SK-MEL-5 (cell line): Measurements from ENCODE around the gene CDH20. TPM values are rescaled to one million over a fixed set of nuclear protein-coding genes. Genes with fewer than 3 reads are reported as not detected.

ENCODE experiments used
- DNase-seq: peaks from one replicate; pipeline ENCODE4 v3.0.0-alpha.2; 2016; ENCODE audit warnings: low read depth, low spot score
- in situ Hi-C: cut with HindIII; loops from 2 replicates; pipeline ENCODE4 v1.10.0; 2016; ENCODE audit warnings: low sequenced_read_pairs, high pct_unique_total_duplicates, low pct_unique_long_range_greater_than_20kb
- small RNA-seq, 2 experiments: library from RNA; depleted of rRNA; stranded (forward); fragments of <200 nt; gene quantifications; one replicate each; pipeline ENCODE3, GENCODE V24; 2014
- total RNA-seq: library from RNA; depleted of rRNA; stranded (reverse); fragments of >200 nt; shearing (Covaris generic); gene quantifications from 2 replicates; pipeline ENCODE4 v1.2.3, GENCODE V29; 2014

Gene CDH20
- total RNA-seq, 1 experiment from 2014 or later = not detected

DNA sequence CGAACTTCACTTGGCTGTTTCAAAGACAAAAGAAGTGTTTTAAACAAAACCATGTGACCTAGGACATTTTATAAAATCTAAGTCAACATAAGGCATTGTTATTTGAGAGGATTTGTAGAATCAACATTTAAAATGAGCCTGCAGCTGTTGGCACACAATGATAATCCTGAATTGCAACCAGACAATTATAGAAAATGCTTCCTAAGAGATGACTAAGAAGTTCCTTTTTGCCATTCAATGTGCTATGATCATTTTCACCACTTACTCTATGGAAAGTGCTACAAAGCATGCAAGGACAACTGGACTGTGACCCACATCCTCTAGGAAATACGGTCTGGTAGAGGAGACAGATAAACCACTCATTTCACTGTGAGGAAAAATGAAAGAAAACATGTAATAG, 246.4 kb downstream of the CDH20 start:
- no peak for DNase-seq
- in situ Hi-C loops = no loop called here

GRCh38 chr18:61580046-61580445, 246.8 kb downstream of the CDH20 start:
- DNase-seq = no peak
- in situ Hi-C loops = no loop called here

DNA sequence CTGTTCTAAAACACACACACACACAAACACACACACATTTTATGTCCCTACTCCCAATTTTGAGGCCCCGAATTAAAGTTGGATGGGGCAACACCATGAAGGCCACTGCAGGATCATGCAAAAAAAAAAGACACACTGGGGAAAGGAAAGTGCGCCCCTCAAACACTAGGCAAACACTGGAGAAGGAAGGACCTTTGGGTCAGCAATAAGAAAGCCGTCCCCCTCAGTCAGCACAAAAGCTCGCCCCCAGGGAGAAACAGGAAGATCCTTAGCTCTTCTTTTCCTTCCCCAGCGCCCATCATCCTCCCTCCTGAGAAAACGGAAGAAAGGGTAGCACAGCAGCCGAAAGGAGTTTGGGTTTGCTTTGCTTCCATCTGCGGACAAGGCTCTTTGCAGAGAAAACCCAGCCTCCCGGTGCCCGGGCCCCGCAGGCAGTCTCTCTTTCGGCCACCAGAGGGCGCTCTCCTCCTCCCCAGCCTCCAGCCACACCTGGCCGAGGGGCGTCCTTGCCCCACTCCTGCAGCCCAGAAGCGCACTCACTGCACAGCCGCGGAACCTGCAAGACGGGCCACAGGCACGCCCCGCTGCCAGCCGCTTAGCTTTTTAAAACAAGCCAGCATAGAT, 248.5 kb downstream of the CDH20 start:
- DNase-seq = peak; percentile 53
- in situ Hi-C loops = no loop called here

DNA sequence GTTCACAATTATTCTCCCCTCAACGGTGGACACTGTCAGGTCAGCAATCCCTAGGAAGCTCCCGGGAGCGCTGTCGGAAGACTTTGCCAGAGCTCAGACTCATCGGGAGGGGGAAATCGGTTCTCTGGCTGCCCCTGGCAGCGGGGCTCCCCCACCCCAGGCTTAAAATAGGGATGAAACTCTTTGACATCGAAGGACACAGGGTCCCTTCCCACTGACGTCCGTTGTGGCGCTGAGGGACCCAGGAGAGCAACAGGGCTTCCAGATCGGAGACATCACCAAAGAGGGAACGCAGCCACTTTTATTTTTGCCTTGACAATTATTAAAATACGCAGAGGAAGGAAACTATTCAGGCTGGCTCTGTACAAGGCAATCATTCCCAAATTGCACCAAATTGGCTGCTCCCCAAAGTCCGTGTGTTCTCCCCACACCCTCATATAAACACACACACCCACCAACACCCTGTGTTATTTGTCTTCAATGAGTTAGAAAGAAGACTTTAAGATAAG, 249.0 kb downstream of the CDH20 start:
- in situ Hi-C loops = no loop called here
- DNase-seq = no peak

- DNase-seq = no peak
- in situ Hi-C loops = no loop called here
Measured at GRCh38 chr18:61583548-61583947, 250.3 kb downstream of the CDH20 start.

DNA sequence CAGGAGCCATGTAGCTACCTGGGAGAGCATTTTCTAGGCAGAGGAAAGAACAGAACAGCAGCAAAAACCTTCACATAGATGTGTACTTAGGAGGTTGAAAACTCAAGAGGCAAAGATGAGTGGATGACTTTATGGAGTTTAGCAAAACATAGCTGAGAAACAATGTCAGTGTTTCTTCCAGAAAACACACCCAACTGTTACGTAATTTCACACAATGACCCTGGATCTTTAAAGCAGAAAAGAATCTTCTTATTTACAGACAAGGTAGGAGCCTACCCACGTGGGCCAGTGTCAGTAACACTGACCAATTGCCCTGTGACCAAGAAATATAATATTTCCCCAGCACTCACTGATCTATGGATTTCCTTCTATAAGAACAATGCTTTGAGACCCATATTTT, 254.6 kb downstream of the CDH20 start:
- DNase-seq = no peak
- in situ Hi-C loops = no loop called here

- in situ Hi-C loops = no loop called here
Measured at GRCh38 chr18:61589053-61589723, 256.0 kb downstream of the CDH20 start.

DNA sequence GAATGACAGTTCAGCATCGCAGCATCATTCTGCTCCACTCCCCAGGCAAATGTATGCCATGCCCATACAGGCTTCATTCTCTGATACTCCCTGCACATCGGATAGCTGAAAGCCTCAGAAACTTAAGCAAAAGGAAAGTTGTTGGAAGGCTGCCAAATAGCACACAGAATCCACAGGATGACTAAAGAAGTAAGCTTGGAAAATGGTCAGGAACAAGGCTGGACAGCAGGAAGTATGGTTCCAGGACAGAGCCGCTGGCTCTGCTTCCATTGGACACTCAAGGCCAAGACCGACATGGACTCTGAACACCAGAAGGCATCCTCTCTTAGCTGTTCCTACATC, 256.5 kb downstream of the CDH20 start:
- in situ Hi-C loops = no loop called here
- no peak for DNase-seq

More at GRCh38 chr18:61589053-61589723, 256.0 kb downstream of the CDH20 start:
- no peak for DNase-seq

DNA sequence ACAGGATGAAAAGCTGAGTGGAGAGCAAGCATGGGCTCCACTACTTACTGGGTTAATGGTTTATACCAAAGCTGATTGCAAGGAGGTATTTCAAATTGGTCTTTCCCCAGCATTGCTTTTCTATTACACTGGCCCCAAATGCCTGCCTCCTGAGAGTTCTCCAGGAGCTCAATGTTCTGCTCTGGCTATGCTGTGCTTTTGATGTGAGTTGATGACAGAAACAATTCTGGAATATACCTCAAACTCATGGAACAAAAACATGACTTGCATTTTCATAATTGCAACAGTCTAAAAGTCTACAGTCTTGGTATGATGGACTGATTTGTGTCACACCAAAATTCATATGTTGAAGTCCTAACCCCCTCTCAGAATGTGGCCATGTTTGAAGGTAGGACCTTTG, 258.0 kb downstream of the CDH20 start:
- no peak for DNase-seq
- in situ Hi-C loops = no loop called here

GRCh38 chr18:61595615-61596251, 262.5 kb downstream of the CDH20 start:
- in situ Hi-C loops = no loop called here
- no peak for DNase-seq

- in situ Hi-C loops = no loop called here
- no peak for DNase-seq
Measured at GRCh38 chr18:61596296-61596695, 263.1 kb downstream of the CDH20 start.

- DNase-seq = no peak
Measured at GRCh38 chr18:61597316-61597715, 264.1 kb downstream of the CDH20 start.

GRCh38 chr18:61600422-61600821, 267.2 kb downstream of the CDH20 start:
- no peak for DNase-seq
- in situ Hi-C loops = no loop called here

More at GRCh38 chr18:61597316-61597715, 264.1 kb downstream of the CDH20 start:
- in situ Hi-C loops = no loop called here

DNA sequence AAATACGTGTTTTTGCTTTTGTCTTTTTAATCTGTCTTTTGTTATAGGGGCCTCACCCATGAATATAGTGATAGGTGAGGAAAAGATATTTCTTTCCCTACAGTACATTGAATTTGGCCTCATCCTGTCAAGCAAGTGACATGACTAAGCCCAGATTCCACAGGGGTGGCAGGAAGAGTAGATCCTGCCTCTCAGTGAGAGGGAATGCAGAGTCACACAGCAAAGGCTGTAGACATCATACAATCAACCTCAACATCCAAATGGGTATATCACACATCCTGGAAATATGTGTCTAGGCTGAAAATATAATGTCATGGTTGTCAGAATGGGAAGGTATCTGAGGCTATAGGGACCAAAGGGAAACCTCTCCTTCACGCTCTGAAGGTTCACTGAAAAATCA, 269.6 kb downstream of the CDH20 start:
- in situ Hi-C loops = no loop called here
- DNase-seq = no peak

Small RNA genes lying within 50 kb of the gene (small RNA-seq; reads per million reads assigned to genes)
- 0 reads per million in 2 experiments for gene RNU6-116P
